Fibroblast of lung (primary cell): ENCODE data around the gene EYS.

ENCODE experiments used
- EZH2 ChIP-seq: IDR thresholded peaks from 2 replicates; pipeline ENCODE4 v1.5.1; 2012; ENCODE audit warnings: low read length, control low read depth, mild to moderate bottlenecking; ENCODE audit errors: missing control alignments
- TF ChIP-seq, protein P1 (sequence below), 2 donors: IDR thresholded peaks in 1 of 2; conservative IDR thresholded peaks in 1 of 2; 1 replicate in 1 of 2; 2 replicates in 1 of 2; pipeline ENCODE4 v1.5.1; 2011 to 2012; ENCODE audit warnings: low read length in 2 of 2, control low read depth in 1 of 2, inconsistent platforms in 1 of 2, low read depth in 1 of 2, mild to moderate bottlenecking in 1 of 2

- TF ChIP-seq, protein P1, sequence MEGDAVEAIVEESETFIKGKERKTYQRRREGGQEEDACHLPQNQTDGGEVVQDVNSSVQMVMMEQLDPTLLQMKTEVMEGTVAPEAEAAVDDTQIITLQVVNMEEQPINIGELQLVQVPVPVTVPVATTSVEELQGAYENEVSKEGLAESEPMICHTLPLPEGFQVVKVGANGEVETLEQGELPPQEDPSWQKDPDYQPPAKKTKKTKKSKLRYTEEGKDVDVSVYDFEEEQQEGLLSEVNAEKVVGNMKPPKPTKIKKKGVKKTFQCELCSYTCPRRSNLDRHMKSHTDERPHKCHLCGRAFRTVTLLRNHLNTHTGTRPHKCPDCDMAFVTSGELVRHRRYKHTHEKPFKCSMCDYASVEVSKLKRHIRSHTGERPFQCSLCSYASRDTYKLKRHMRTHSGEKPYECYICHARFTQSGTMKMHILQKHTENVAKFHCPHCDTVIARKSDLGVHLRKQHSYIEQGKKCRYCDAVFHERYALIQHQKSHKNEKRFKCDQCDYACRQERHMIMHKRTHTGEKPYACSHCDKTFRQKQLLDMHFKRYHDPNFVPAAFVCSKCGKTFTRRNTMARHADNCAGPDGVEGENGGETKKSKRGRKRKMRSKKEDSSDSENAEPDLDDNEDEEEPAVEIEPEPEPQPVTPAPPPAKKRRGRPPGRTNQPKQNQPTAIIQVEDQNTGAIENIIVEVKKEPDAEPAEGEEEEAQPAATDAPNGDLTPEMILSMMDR (conservative IDR thresholded peaks at IDR 0.05 in 1 of 2, IDR thresholded peaks at IDR 0.05 in 1 of 2; ENCODE audit: low read depth in 1 of 2, low read length in 2 of 2), result no peak
- no peak for TF ChIP-seq EZH2
Observed at GRCh38 chr6:65126667-65127066, 580.4 kb downstream of the EYS start.
